Measurements from ENCODE around the gene CADM4.
"Not testable (repeated sequence)": the region's sequence is repeated elsewhere in the genome, so short reads cannot be mapped to it uniquely, and the experiment has no call there.

The CADM4 gene

GRCh38 chr19:43643326-43643725, 3.7 kb upstream of the CADM4 start:
- Histone ChIP-seq H3K4me3 (ENCODE audit: low read depth, low read length) (no peak overlapping the region), H3K27me3 (ENCODE audit: insufficient read depth, low read length) (peaks cover 15% of the 10 kb centered on the region), H3K4me1 (ENCODE audit: control insufficient read depth, insufficient read depth, low read length, unreplicated experiment) (no peaks in the 10 kb centered on the region), H3K79me2 (ENCODE audit: control insufficient read depth, insufficient read depth, low read length, unreplicated experiment) (no peaks in the 10 kb centered on the region), H2AFZ (ENCODE audit: low read length, unreplicated experiment) (no peak overlapping the region), H3K27ac (ENCODE audit: low read depth, low read length) (no peak overlapping the region), H3K36me3 (ENCODE audit: insufficient read depth, low read length) (peaks cover 3% of the 10 kb centered on the region; the same call in 1 of the 2 replicates)

GRCh38 chr19:43642531-43642930, 2.9 kb upstream of the CADM4 start:
- Histone ChIP-seq H3K4me3 (ENCODE audit: low read depth, low read length) (no peak overlapping the region), H3K79me2 (ENCODE audit: control insufficient read depth, insufficient read depth, low read length, unreplicated experiment) (no peaks in the 10 kb centered on the region), H3K4me1 (ENCODE audit: control insufficient read depth, insufficient read depth, low read length, unreplicated experiment) (no peaks in the 10 kb centered on the region), H3K27ac (ENCODE audit: low read depth, low read length) (no peak overlapping the region), H2AFZ (ENCODE audit: low read length, unreplicated experiment) (no peak overlapping the region), H3K27me3 (ENCODE audit: insufficient read depth, low read length) (peaks cover 23% of the 10 kb centered on the region), H3K36me3 (ENCODE audit: insufficient read depth, low read length) (peaks cover 3% of the 10 kb centered on the region; the same call in 1 of the 2 replicates)

GRCh38 chr19:43641333-43641732, 1.7 kb upstream of the CADM4 start:
- no peaks in the 10 kb centered on the region for H3K79me2 ChIP-seq (ENCODE audit: control insufficient read depth, insufficient read depth, low read length, unreplicated experiment)
- no peak overlapping the region for H2AFZ ChIP-seq (ENCODE audit: low read length, unreplicated experiment)
- no peaks in the 10 kb centered on the region for H3K36me3 ChIP-seq (ENCODE audit: insufficient read depth, low read length)
- peaks cover 29% of the 10 kb centered on the region for H3K27me3 ChIP-seq (ENCODE audit: insufficient read depth, low read length)
- no peak overlapping the region for H3K27ac ChIP-seq (ENCODE audit: low read depth, low read length)
- H3K4me1 ChIP-seq (ENCODE audit: control insufficient read depth, insufficient read depth, low read length, unreplicated experiment), result peaks cover 1% of the 10 kb centered on the region
- H3K4me3 ChIP-seq (ENCODE audit: low read depth, low read length), result no peak overlapping the region

GRCh38 chr19:43640424-43640757, 741 bp upstream of the CADM4 start:
- Histone ChIP-seq H2AFZ (ENCODE audit: low read length, unreplicated experiment) (no peak overlapping the region), H3K4me3 (ENCODE audit: low read depth, low read length) (peak overlapping the region; percentile 72), H3K27ac (ENCODE audit: low read depth, low read length) (no peak overlapping the region), H3K27me3 (ENCODE audit: insufficient read depth, low read length) (peaks cover 29% of the 10 kb centered on the region), H3K79me2 (ENCODE audit: control insufficient read depth, insufficient read depth, low read length, unreplicated experiment) (no peaks in the 10 kb centered on the region), H3K36me3 (ENCODE audit: insufficient read depth, low read length) (no peaks in the 10 kb centered on the region), H3K4me1 (ENCODE audit: control insufficient read depth, insufficient read depth, low read length, unreplicated experiment) (peaks cover 10% of the 10 kb centered on the region)

GRCh38 chr19:43638995-43639518, 593 bp downstream of the CADM4 start:
- Histone ChIP-seq H3K27ac (ENCODE audit: low read depth, low read length) (no peak overlapping the region), H3K4me3 (ENCODE audit: low read depth, low read length) (no peak overlapping the region; the same call in 1 of the 2 replicates), H3K36me3 (ENCODE audit: insufficient read depth, low read length) (no peaks in the 10 kb centered on the region), H3K79me2 (ENCODE audit: control insufficient read depth, insufficient read depth, low read length, unreplicated experiment) (no peaks in the 10 kb centered on the region), H2AFZ (ENCODE audit: low read length, unreplicated experiment) (no peak overlapping the region), H3K4me1 (ENCODE audit: control insufficient read depth, insufficient read depth, low read length, unreplicated experiment) (peaks cover 21% of the 10 kb centered on the region), H3K27me3 (ENCODE audit: insufficient read depth, low read length) (peaks cover 29% of the 10 kb centered on the region)

- Histone ChIP-seq H3K27me3 (ENCODE audit: insufficient read depth, low read length) (peaks cover 29% of the 10 kb centered on the region), H3K79me2 (ENCODE audit: control insufficient read depth, insufficient read depth, low read length, unreplicated experiment) (no peaks in the 10 kb centered on the region), H3K4me1 (ENCODE audit: control insufficient read depth, insufficient read depth, low read length, unreplicated experiment) (peaks cover 21% of the 10 kb centered on the region), H3K36me3 (ENCODE audit: insufficient read depth, low read length) (no peaks in the 10 kb centered on the region), H3K27ac (ENCODE audit: low read depth, low read length) (no peak overlapping the region), H3K4me3 (ENCODE audit: low read depth, low read length) (no peak overlapping the region; the same call in 1 of the 2 replicates), H2AFZ (ENCODE audit: low read length, unreplicated experiment) (no peak overlapping the region)
These were observed 1.2 kb downstream of the CADM4 start for GRCh38 chr19:43638214-43638994.

- Histone ChIP-seq H3K79me2 (ENCODE audit: control insufficient read depth, insufficient read depth, low read length, unreplicated experiment) (no peaks in the 10 kb centered on the region), H3K36me3 (ENCODE audit: insufficient read depth, low read length) (no peaks in the 10 kb centered on the region), H3K4me1 (ENCODE audit: control insufficient read depth, insufficient read depth, low read length, unreplicated experiment) (peaks cover 21% of the 10 kb centered on the region), H3K4me3 (ENCODE audit: low read depth, low read length) (no peak overlapping the region), H2AFZ (ENCODE audit: low read length, unreplicated experiment) (no peak overlapping the region), H3K27ac (ENCODE audit: low read depth, low read length) (no peak overlapping the region), H3K27me3 (ENCODE audit: insufficient read depth, low read length) (peaks cover 29% of the 10 kb centered on the region)
These were observed 3.4 kb downstream of the CADM4 start for GRCh38 chr19:43636121-43636683.

GRCh38 chr19:43635561-43635940, 4.1 kb downstream of the CADM4 start:
- not testable (repeated sequence) for H3K36me3 ChIP-seq (ENCODE audit: insufficient read depth, low read length); H3K79me2 ChIP-seq (ENCODE audit: control insufficient read depth, insufficient read depth, low read length, unreplicated experiment); H3K27ac ChIP-seq (ENCODE audit: low read depth, low read length)
- H3K27me3 ChIP-seq (ENCODE audit: insufficient read depth, low read length), result peaks cover 27% of the 10 kb centered on the region
- H3K4me3 ChIP-seq (ENCODE audit: low read depth, low read length), result peak overlapping the region; percentile 21; the same call in 1 of the 2 replicates
- H3K4me1 ChIP-seq (ENCODE audit: control insufficient read depth, insufficient read depth, low read length, unreplicated experiment), result peaks cover 21% of the 10 kb centered on the region
- peak overlapping the region; percentile 65 for H2AFZ ChIP-seq (ENCODE audit: low read length, unreplicated experiment)

- peak overlapping the region; percentile 55; the same call in 1 of the 2 replicates for H3K4me3 ChIP-seq (ENCODE audit: low read depth, low read length)
- peak overlapping the region; percentile 65 for H2AFZ ChIP-seq (ENCODE audit: low read length, unreplicated experiment)
- H3K27me3 ChIP-seq (ENCODE audit: insufficient read depth, low read length), result peaks cover 24% of the 10 kb centered on the region
- no peaks in the 10 kb centered on the region for H3K79me2 ChIP-seq (ENCODE audit: control insufficient read depth, insufficient read depth, low read length, unreplicated experiment)
- peaks cover 21% of the 10 kb centered on the region for H3K4me1 ChIP-seq (ENCODE audit: control insufficient read depth, insufficient read depth, low read length, unreplicated experiment)
- H3K36me3 ChIP-seq (ENCODE audit: insufficient read depth, low read length), result no peaks in the 10 kb centered on the region
- H3K27ac ChIP-seq (ENCODE audit: low read depth, low read length), result no peak overlapping the region
These were observed 4.6 kb downstream of the CADM4 start for GRCh38 chr19:43634872-43635560.

GRCh38 chr19:43634506-43634871, 5.2 kb downstream of the CADM4 start:
- H3K27me3 ChIP-seq (ENCODE audit: insufficient read depth, low read length), result peaks cover 24% of the 10 kb centered on the region
- peak overlapping the region; percentile 25 for H2AFZ ChIP-seq (ENCODE audit: low read length, unreplicated experiment)
- H3K4me3 ChIP-seq (ENCODE audit: low read depth, low read length), result peak overlapping the region; percentile 55; the same call in 1 of the 2 replicates
- no peak overlapping the region for H3K27ac ChIP-seq (ENCODE audit: low read depth, low read length)
- H3K4me1 ChIP-seq (ENCODE audit: control insufficient read depth, insufficient read depth, low read length, unreplicated experiment), result peaks cover 21% of the 10 kb centered on the region
- no peaks in the 10 kb centered on the region for H3K36me3 ChIP-seq (ENCODE audit: insufficient read depth, low read length)
- no peaks in the 10 kb centered on the region for H3K79me2 ChIP-seq (ENCODE audit: control insufficient read depth, insufficient read depth, low read length, unreplicated experiment)

Measured in ACC112 (cell line).